Endothelial cell of umbilical vein (primary cell): ENCODE measurements around the gene TOMM20. TPM values are rescaled to one million over a fixed set of nuclear protein-coding genes. Genes with fewer than 3 reads are reported as not detected.
A peak's percentile ranks its signal among the peaks of the same experiment; 100 is the strongest.

Experiments
- BruUV-seq: library from RNA; stranded (reverse); fragments of 400-500 nt; replicated peaks from 2 replicates; lab custom pipeline; 2021; lab: Mats Ljungman, UMichigan
- CTCF ChIA-PET: fragments of 300-600, 350-600 bp; sonication (Branson Sonifier 250); formaldehyde crosslinking; loops from one replicate; lab custom pipeline; 2021; ENCODE audit warnings: antibody characterized with exemption, inconsistent platforms; lab: Charles Lee
- POLR2A ChIA-PET: fragments of 300-600, 350-600 bp; sonication (Branson Sonifier 250); formaldehyde crosslinking; loops from one replicate; lab custom pipeline; 2021; ENCODE audit warnings: antibody characterized with exemption, inconsistent platforms; lab: Charles Lee
- DNase-seq: peaks from one replicate; pipeline ENCODE4 v3.0.0-alpha.2; 2011; ENCODE audit warnings: low read depth, low spot score
- FAIRE-seq: peaks from 2 replicates; lab custom pipeline; 2011; peaks lifted over from hg19 to GRCh38; lab: Jason Lieb, UNC
- H2AFZ ChIP-seq: 2 replicates; pipeline ENCODE4 v1.6.0; 2012; ENCODE audit warnings: low read depth, low read length, control low read depth, inconsistent platforms
- H3K27ac ChIP-seq: 2 replicates; pipeline ENCODE4 v1.5.1; 2011; ENCODE audit warnings: low read depth, mild to moderate bottlenecking, control low read depth, low read length, moderate library complexity; ENCODE audit not compliant: insufficient read depth
- H3K27me3 ChIP-seq, 2 experiments: 2 replicates each; pipeline versions ENCODE4 v1.6.0 to v1.6.1; 2011; ENCODE audit warnings: low read length in 2 of 2, mixed read lengths in 1 of 2; ENCODE audit not compliant: control insufficient read depth in 2 of 2, insufficient read depth in 2 of 2
- H3K36me3 ChIP-seq, 2 experiments: 2 replicates in 1 of 2; 3 replicates in 1 of 2; pipeline ENCODE4 v1.5.1; 2011; ENCODE audit warnings: low read length in 2 of 2, mild to moderate bottlenecking in 1 of 2, moderate library complexity in 1 of 2; ENCODE audit not compliant: control insufficient read depth in 2 of 2, insufficient read depth in 2 of 2; ENCODE audit errors: extremely low read depth in 1 of 2
- H3K4me1 ChIP-seq: 3 replicates; pipeline ENCODE4 v1.5.1; 2011; ENCODE audit warnings: mild to moderate bottlenecking, low read length; ENCODE audit not compliant: control insufficient read depth, insufficient read depth; ENCODE audit errors: extremely low read depth
- H3K4me2 ChIP-seq: 2 replicates; pipeline ENCODE4 v1.6.1; 2011; ENCODE audit warnings: low read length, control low read depth, mixed read lengths; ENCODE audit not compliant: insufficient read depth
- H3K4me3 ChIP-seq, 3 experiments: fragments of 200-600 bp in 1 of 3; sonication (generic), shearing (Covaris generic) in 1 of 3; replicated peaks in 1 of 3; 2 replicates each; pipeline ENCODE4 v1.5.1; 2011 to 2016; ENCODE audit warnings: control low read depth in 3 of 3, low read length in 3 of 3, mild to moderate bottlenecking in 2 of 3, inconsistent platforms in 1 of 3, low read depth in 1 of 3, moderate library complexity in 1 of 3; ENCODE audit not compliant: insufficient read depth in 1 of 3
- H3K79me2 ChIP-seq: 2 replicates; pipeline ENCODE4 v1.6.0; 2012; ENCODE audit warnings: low read length, inconsistent platforms; ENCODE audit not compliant: control insufficient read depth, insufficient read depth
- H3K9ac ChIP-seq: replicated peaks from 2 replicates; pipeline ENCODE3; 2011; ENCODE audit warnings: low read length, control low read depth; ENCODE audit not compliant: insufficient read depth; ENCODE audit errors: extremely low read depth
- H3K9me1 ChIP-seq: replicated peaks from 3 replicates; pipeline ENCODE4 v1.6.0; 2011; ENCODE audit warnings: mild to moderate bottlenecking, low read length; ENCODE audit not compliant: control insufficient read depth, insufficient read depth; ENCODE audit errors: extremely low read depth
- H3K9me3 ChIP-seq: replicated peaks from 2 replicates; pipeline ENCODE4 v1.5.1; 2012; ENCODE audit warnings: low read length, inconsistent platforms; ENCODE audit not compliant: control insufficient read depth, insufficient read depth
- H4K20me1 ChIP-seq: replicated peaks from 2 replicates; pipeline ENCODE3; 2011; ENCODE audit warnings: mild to moderate bottlenecking, low read length; ENCODE audit not compliant: control insufficient read depth, insufficient read depth; ENCODE audit errors: extremely low read depth
- CTCF ChIP-seq, 2 donors: IDR thresholded peaks; 1 replicate in 1 of 2; 2 replicates in 1 of 2; pipeline ENCODE4 v1.5.1; 2011; ENCODE audit warnings: low read length in 2 of 2, mild to moderate bottlenecking in 2 of 2, moderate library complexity in 2 of 2, control low read depth in 1 of 2, inconsistent platforms in 1 of 2, low read depth in 1 of 2; ENCODE audit not compliant: insufficient read depth in 1 of 2; ENCODE audit errors: extremely low read depth in 1 of 2
- EZH2 ChIP-seq: IDR thresholded peaks from 2 replicates; pipeline ENCODE4 v1.6.1; 2012; ENCODE audit warnings: borderline replicate concordance, low read depth, mild to moderate bottlenecking, moderate library complexity, low read length, inconsistent platforms; ENCODE audit not compliant: severe bottlenecking
- FOS ChIP-seq: IDR thresholded peaks from 2 replicates; pipeline ENCODE4 v1.6.1; 2011; ENCODE audit warnings: mild to moderate bottlenecking, low read length, moderate library complexity, borderline replicate concordance; ENCODE audit not compliant: insufficient read depth
- GATA2 ChIP-seq: IDR thresholded peaks from 2 replicates; pipeline ENCODE4 v1.7.0; 2011; ENCODE audit warnings: low read depth, mild to moderate bottlenecking, moderate library complexity, mixed read lengths, low read length; ENCODE audit not compliant: insufficient read length, insufficient read depth
- JUN ChIP-seq: IDR thresholded peaks from 2 replicates; pipeline ENCODE4 v1.6.1; 2011; ENCODE audit warnings: borderline replicate concordance, low read depth; ENCODE audit not compliant: insufficient read length, insufficient read depth
- MAX ChIP-seq: IDR thresholded peaks from 2 replicates; pipeline ENCODE4 v1.6.1; 2011; ENCODE audit not compliant: insufficient read depth, insufficient read length
- MYC ChIP-seq: IDR thresholded peaks from one replicate; pipeline ENCODE4 v1.6.1; 2011; ENCODE audit warnings: mild to moderate bottlenecking, low read depth, low read length
- POLR2A ChIP-seq: IDR thresholded peaks from 2 replicates; pipeline ENCODE4 v1.6.1; 2012; ENCODE audit warnings: low read depth, mild to moderate bottlenecking, control low read depth, low read length
- POLR2AphosphoS5 ChIP-seq: IDR thresholded peaks from 2 replicates; pipeline ENCODE4 v1.6.1; 2012; ENCODE audit warnings: low read depth, mild to moderate bottlenecking, control low read depth, low read length, moderate library complexity; ENCODE audit not compliant: insufficient read depth
- dilution Hi-C: fragments of 300-500 bp; cut with MboI; formaldehyde crosslinking; loops from one replicate; pipeline ENCODE4 v1.15.0; 2019; ENCODE audit warnings: low sequenced_read_pairs; ENCODE audit not compliant: extremely low pct_ligation_motif_present
- intact Hi-C: fragments of 100-400 bp; cut with micrococcal nuclease; formaldehyde crosslinking; loops from one replicate; pipeline ENCODE4 v1.10.0; 2022
- polyA plus RNA-seq, 4 experiments: library from polyadenylated mRNA; depleted of rRNA in 3 of 4; stranded (reverse) in 3 of 4; unstranded in 1 of 4; fragments of >200 nt; gene quantifications; 2 replicates each; pipeline versions ENCODE4 v1.2.1 to v1.2.3, GENCODE V29; 2011 to 2012; ENCODE audit warnings: missing spikeins in 1 of 4
- total RNA-seq: library from RNA; stranded (reverse); gene quantifications from 2 replicates; pipeline ENCODE4 v1.2.3, GENCODE V29; 2021

TOMM20 gene
- total and polyA plus RNA-seq, 2 donors (not counting 3 experiments of a cell fraction or from before 2014, with no cell fraction given), result 42.5 to 98.4 TPM

GRCh38 chr1:235127203-235127602 lies 1.4 kb downstream of the TOMM20 start:
- Histone ChIP-seq H3K79me2 (peaks cover 64% of the 10 kb centered on the region), H3K4me1 (peaks cover 12% of the 10 kb centered on the region), H2AFZ (no peak overlapping the region), H3K9ac (peak overlapping the region; percentile 89), H3K9me1 (no peaks in the 10 kb centered on the region), H3K9me3 (no peaks in the 10 kb centered on the region), H4K20me1 (peaks cover 2% of the 10 kb centered on the region), H3K4me2 (peak overlapping the region; percentile 94), H3K36me3 (peaks cover 2 to 4% of the 10 kb centered on the region in 2 experiments), H3K4me3 (peak overlapping the region; percentile 79 to 99 (median 93)), H3K27me3 (no peaks in the 10 kb centered on the region), H3K27ac (peak overlapping the region; percentile 70)
- TF ChIP-seq FOS (no peak), MYC (no peak), CTCF (IDR thresholded peaks at IDR 0.05; ENCODE audit: extremely low read depth in 1 of 2, insufficient read depth in 1 of 2, low read depth in 1 of 2, low read length in 2 of 2) (no peak), POLR2A (no peak), JUN (no peak), GATA2 (no peak), MAX (no peak), EZH2 (no peak), POLR2AphosphoS5 (no peak)
- FAIRE-seq (peak; percentile 28), DNase-seq (peak; percentile 41)
- BruUV-seq, result no TSS peak
- intact Hi-C loops, result no loop called here
- ChIA-PET CTCF (interaction anchor here (1.4 kb wide), 1 partner anchor 14 kb away, joined by 3 read pairs; no protein-coding TSS in a partner anchor), POLR2A (no interaction called here)
- dilution Hi-C loops, result no loop called here
